NCI-H128 (cell line): Measurements from ENCODE around the gene PIP5K1B.

Source experiments
- DNase-seq: peaks from one replicate; lab custom pipeline; 2025; ENCODE audit not compliant: unreplicated experiment; lab: John Stamatoyannopoulos, UW

The PIP5K1B gene

GRCh38 chr9:68733021-68733405, 28.0 kb downstream of the PIP5K1B start:
- DNase-seq: no peak

DNA sequence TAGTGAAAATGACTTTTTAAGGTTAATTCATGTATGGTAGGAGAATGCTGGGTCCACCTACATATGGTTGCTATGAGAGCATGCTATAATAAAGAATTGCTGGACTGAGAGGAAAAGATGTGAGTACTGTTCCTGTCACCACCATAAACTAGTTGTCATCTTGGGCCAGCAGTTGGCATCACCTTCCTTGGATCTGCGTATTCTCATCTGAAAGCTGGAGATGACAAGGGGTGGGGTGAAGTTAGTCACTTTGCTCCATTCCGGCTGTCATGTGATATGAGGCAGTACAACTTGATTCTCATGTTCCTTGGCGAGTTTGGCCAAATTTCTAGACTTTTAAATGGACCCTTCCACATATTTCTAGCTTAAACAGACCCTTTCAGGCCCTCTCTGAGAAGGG, 33.3 kb downstream of the PIP5K1B start:
- DNase-seq: no peak

- DNase-seq: no peak
These were observed 34.7 kb downstream of the PIP5K1B start for GRCh38 chr9:68739621-68740174.

DNA sequence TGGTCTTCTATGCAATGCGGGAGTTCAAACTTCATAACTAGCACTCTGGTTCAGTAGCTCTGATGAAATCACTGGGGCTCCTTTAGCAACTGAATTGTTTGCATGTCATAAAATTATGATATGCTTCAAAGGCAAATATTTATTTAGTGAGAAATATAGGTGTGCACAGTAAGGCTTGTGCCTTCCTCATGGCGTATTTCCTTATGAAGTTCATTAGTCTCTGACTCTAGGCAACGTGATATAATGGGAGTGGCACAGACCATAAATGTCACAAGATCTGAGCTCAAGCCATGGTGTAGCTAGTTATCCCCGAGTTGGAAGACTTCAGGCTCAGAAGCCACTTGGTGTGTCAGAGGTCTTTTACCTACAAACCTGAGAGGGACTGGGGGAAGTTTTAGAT, 35.5 kb downstream of the PIP5K1B start:
- DNase-seq: no peak

- DNase-seq: no peak
These were observed 36.2 kb downstream of the PIP5K1B start for GRCh38 chr9:68741234-68741633.

- DNase-seq: no peak
These were observed 36.8 kb downstream of the PIP5K1B start for GRCh38 chr9:68741704-68742332.

GRCh38 chr9:68742333-68742730, 37.3 kb downstream of the PIP5K1B start:
- no peak for DNase-seq

GRCh38 chr9:68744426-68744825, 39.4 kb downstream of the PIP5K1B start:
- no peak for DNase-seq

GRCh38 chr9:68746525-68746924, 41.5 kb downstream of the PIP5K1B start:
- no peak for DNase-seq

DNA sequence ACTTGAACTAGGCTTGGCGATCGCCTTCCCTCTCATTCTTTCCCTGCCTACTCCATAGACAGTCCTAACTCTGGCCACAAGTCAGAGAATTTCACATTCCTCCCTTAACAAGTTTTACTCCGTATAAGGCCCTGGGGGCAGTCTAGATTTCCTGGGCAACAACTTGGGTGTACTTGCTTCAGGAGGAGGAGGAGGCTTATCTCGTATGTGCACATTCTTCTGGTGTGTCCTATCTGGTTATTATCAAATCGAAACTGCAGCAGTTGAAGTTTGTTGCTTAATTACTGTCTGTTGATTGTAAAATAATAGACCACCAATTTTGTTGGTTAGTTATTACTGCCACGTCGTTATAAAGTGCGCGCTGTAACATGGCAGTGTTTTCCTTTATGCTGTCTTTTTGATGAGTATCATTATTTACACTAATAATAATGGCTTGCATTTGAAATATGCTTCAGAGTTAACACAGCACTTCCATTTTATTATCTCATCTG, 42.0 kb downstream of the PIP5K1B start:
- DNase-seq: no peak

- DNase-seq: no peak
These were observed 44.1 kb downstream of the PIP5K1B start for GRCh38 chr9:68749135-68749534.

DNA sequence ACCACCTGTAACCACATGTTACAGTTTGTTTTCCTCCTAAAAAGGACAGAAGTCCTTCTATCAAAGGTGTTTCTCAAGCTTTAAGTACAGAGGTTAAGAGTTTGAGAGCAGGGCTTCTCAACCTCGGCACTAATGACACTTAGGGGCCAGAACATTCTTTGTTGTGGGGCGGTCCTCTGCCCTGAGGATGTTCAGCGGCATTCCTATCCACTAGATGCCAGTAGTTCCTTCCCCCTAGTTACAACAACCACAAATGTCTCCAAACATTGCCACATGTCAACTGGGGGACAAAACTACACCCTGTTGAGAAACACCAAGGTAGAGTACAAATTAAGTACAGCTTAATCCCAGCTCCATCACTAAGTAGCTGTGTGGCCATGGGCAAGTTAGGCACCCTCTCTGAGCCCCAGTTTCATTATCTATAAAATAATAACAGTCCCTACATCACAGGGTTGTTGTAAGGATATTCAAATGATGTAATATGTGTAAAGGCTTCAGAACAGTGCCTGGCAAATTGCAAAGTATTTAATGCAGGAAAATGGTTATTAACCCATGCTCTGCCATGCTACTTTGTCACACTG, 44.6 kb downstream of the PIP5K1B start:
- no peak for DNase-seq

DNA sequence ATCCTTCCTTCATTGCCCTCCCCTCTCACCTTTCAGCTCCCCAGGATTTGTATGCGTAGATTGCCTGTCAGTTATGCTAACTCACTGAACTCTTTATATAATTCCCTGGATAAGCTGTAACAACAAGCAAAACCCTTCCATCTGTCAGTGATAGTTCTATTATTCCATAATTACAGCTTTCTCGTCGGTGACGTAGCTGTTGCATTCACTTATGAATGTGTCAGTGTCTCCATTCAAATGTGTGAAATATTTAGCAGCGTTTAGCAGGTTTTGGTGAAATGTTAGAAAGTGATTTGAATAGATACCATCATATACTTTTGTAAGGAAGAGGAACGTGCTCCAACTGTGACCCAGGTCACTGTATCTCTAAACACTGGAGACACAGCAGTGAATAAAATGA, 45.2 kb downstream of the PIP5K1B start:
- DNase-seq: no peak

DNA sequence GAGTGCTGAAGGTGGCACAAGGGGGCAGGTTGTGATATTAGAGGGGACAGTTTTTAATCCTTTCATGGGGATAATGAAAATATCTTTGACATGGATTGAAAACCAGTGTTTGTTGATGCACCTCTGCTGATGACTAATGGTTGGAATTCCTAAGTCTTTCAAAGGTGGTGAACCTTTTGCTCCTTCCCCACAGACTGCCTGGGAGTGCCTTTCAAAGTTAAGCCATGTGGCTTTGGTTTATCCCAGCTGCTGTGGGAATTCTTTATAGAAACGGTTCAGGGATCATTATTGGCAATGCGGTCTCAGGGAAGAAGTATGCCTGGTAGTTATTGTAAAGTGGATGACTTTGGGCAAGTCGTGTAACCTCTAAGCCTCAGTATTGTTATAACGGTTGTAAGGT, 45.7 kb downstream of the PIP5K1B start:
- DNase-seq: no peak

DNA sequence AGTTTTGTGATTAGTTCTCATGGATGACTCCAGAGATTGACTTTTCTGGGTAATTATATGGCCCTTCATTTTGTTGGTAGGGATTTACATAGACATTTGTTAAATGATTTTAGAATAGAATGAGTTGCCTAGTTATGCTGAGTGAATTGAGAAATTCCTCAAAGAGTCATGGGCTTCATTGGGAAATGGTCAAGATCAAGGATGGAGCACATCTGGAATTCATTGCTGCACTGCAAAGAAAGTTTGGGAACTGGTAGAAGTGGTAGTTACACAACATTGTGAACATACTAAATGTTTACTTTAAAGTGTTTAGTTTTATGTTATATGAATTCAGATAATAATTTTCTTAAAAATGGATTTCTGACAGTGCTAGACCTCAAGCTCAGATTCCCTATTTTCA, 46.5 kb downstream of the PIP5K1B start:
- no peak for DNase-seq

- DNase-seq: no peak
These were observed 50.0 kb downstream of the PIP5K1B start for GRCh38 chr9:68755051-68755450.

- no peak for DNase-seq
These were observed 50.7 kb downstream of the PIP5K1B start for GRCh38 chr9:68755752-68756151.

GRCh38 chr9:68759981-68760673, 55.1 kb downstream of the PIP5K1B start:
- DNase-seq: no peak

DNA sequence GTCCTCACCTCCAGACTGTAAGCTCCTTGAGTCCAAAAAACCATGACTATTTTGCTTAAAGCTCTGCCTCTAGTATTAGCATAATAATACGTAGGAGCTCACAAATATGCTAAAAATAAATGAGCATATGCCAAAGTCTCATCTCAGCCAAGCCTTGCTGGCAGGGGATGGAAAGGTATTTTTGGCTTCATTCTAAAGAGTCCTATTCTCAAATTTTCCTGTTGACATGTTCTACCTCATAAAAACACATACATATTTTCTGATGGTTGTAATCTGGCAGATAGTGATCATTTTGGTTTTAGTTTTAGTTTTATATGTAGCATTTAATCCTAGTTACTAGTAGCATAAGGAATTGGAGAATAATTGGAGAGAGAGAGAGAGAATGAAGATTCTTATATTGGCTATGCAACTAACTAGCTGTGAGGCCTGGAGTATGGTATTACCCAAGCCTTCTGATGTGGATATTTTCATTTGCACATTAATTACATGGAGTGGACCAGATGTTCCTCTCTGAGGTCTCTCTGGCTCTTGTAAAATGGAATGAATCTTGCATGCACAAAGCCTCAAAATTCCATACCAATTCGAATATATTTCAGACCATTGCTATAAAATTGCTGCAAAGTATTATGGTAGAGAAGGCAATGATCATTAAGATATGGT, 55.8 kb downstream of the PIP5K1B start:
- no peak for DNase-seq

DNA sequence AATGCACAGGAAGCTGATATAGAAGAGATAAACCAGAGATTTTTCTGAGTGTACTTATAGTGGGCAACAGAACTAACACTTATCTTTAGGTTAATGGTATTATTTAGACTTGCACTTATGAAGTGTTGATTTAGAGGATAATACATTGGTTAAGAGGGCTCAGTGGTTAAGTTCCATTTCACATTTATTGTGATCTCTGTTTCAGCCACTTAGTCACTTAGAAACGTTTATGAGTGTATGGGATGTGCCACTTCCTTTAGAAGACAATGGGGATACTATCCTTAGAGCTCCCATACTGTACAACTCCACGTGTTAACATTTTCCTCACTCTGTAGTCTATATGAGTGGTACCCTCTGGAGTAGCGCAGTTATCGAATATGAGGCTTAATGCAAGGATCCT, 57.5 kb downstream of the PIP5K1B start:
- no peak for DNase-seq

- DNase-seq: no peak
These were observed 58.1 kb downstream of the PIP5K1B start for GRCh38 chr9:68763104-68763503.

DNA sequence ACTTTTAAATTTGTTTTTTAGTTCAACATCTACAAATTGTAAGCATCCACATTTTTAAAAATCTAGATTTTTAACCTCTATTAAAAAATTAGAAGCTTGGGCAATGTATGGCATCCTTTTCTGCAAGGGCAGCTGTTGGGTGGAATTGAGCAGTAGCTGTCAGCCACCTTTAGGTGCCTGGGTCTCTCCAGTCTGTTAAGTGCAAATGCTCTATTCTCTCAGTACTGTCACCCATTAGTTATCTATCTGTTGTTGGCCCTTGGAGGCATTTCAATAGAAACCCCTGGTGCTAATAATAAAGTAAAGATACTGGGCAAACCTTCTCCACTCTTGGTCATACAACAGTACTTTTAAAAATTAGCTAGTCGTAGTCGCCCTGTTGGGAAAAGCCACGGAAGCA, 63.6 kb downstream of the PIP5K1B start:
- DNase-seq: no peak
